ENCODE data around the gene STPG3.

STPG3 gene

DNA sequence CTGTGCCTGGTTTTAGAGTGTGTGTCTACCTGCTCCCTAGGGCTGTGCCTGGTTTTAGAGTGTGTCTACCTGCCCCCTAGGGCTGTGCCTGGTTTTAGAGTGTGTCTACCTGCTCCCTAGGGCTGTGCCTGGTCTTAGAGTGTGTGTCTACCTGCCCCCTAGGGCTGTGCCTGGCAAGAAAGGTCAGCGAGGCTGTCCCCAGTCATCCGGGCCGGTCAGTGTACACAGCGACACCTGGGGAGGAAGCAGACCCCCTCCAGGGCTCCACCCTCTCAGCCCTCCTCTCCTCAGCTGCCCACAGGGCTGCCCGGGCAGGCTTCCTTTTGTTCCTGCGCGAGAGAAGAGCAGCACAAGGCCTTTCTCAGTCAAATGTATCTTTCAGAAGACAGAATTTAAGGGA is 46.9 kb downstream of the STPG3 start:
- Histone ChIP-seq H3K36me3 (ENCODE audit: control insufficient read depth, insufficient read depth, low read length) (no peaks in the 10 kb centered on the region), H3K27ac (ENCODE audit: low read depth, low read length) (peak overlapping the region; percentile 28), H3K27me3 (ENCODE audit: control insufficient read depth, insufficient read depth, low read length) (peaks cover 26% of the 10 kb centered on the region), H3K9ac (ENCODE audit: low read length) (peak overlapping the region; percentile 36), H3K4me1 (ENCODE audit: control insufficient read depth, insufficient read depth, low read length) (no peaks in the 10 kb centered on the region), H3K4me3 (ENCODE audit: low read length) (peak overlapping the region; percentile 31)

DNA sequence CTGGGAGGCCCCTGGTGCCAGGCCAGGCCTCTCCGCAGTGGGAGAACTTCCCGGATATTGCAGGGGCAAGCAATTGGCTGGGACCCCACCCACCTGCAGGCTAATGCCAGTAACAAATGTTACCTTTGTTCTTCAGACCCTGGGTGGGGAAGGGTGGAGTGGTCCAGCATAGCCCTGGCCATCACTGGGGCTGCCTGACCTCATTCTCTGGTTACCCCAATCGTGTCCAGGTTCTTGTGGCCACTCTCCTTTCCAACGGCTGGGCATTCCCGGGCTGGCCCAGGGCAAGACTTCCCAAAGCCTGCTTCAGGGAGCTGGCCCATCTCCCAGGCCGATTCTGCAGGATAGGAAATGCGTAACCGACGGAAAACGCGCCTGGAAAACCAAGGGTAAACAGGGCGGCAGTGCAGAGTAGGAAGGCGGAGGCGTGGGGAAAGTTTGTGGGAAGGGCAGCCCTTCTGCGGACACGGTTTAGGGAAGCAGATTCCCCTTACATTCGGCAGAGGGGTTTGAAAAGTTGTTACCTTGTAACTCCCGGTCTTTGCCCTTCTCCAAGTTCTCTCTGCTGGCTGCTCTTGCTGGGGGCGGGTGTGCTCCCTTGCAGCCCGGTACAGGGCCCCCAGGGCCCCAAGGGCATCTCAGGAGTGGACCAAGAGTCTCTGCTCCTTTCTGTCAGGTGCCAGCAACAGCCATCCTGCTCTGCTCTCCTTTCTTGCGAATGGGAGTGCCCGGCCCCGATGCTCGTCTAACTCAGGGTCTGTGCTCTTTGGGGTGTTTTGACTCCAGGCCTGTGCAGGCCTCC is 47.5 kb downstream of the STPG3 start:
- H3K27ac ChIP-seq (ENCODE audit: low read depth, low read length) = peak overlapping the region; percentile 21
- no peaks in the 10 kb centered on the region for H3K4me1 ChIP-seq (ENCODE audit: control insufficient read depth, insufficient read depth, low read length)
- peak overlapping the region; percentile 47 for H3K9ac ChIP-seq (ENCODE audit: low read length)
- no peaks in the 10 kb centered on the region for H3K36me3 ChIP-seq (ENCODE audit: control insufficient read depth, insufficient read depth, low read length)
- H3K27me3 ChIP-seq (ENCODE audit: control insufficient read depth, insufficient read depth, low read length) = peaks cover 26% of the 10 kb centered on the region
- H3K4me3 ChIP-seq (ENCODE audit: low read length) = peak overlapping the region; percentile 31

DNA sequence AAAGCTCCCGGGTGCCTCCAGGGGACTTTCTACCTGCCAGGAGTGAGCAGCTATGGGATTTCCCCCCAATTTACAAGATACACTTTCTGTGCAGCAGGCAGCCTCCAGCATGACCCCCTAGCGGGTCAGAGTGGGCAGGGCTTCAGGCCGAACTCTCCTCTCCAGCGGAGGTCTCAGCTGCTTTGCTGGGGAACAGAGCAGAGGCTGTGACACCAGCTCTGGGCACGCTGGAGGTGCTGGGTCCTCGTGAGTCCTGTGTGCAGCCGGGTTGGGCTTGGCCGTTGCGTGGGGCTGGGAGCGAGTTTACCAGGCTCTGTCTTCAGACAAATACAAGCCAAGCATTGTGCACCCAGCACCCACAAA is 48.1 kb downstream of the STPG3 start:
- Histone ChIP-seq H3K27me3 (ENCODE audit: control insufficient read depth, insufficient read depth, low read length) (peaks cover 26% of the 10 kb centered on the region), H3K9ac (ENCODE audit: low read length) (peak overlapping the region; percentile 51), H3K4me1 (ENCODE audit: control insufficient read depth, insufficient read depth, low read length) (no peaks in the 10 kb centered on the region), H3K27ac (ENCODE audit: low read depth, low read length) (no peak overlapping the region), H3K36me3 (ENCODE audit: control insufficient read depth, insufficient read depth, low read length) (no peaks in the 10 kb centered on the region), H3K4me3 (ENCODE audit: low read length) (peak overlapping the region; percentile 31)

DNA sequence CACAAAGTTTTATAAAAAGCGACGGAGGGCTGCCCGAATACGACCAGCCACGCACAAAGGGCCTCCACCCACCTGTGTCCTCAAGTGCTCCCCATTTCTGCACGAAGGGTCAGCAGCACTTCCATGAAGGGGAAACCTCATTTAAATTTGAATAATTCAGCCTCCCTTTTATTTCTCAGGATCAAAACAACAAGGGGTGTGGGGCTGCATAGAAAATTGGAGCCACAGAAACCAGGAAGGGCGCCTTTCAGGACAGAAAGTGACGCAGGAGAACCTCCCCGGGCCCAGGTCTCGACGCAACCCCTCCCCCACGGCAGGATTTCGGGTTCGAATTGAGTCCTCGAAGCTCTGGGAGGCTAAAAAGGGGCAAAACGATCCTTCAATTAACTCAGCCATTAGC is 48.9 kb downstream of the STPG3 start:
- no peaks in the 10 kb centered on the region for H3K4me1 ChIP-seq (ENCODE audit: control insufficient read depth, insufficient read depth, low read length)
- peak overlapping the region; percentile 13 for H3K9ac ChIP-seq (ENCODE audit: low read length)

DNA sequence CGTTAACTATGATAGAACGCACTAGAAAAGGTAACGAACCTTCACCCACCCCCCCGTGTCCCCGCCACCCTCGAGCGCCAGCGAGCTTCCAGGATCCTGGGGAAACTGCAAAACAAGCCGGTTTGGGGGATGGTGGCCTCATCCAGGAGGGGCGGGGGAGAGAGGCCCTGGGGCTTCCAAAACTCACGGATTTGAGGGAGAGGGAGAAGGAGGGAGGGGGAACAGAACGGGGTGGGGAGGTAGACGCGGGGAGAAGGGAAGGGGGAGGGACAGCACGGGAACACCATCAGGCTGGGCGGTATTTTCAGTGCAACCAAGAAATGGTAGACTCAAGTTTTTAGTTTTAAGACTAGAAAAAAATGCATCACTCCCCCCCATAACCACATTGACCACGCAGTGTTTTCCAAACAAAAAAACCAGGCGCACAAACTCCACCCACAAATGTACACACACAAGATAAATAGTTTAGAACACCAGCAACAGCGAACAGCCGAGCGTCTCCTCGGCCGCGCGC is 49.5 kb downstream of the STPG3 start:
- no peak overlapping the region for H3K27ac ChIP-seq (ENCODE audit: low read depth, low read length)
- H3K9ac ChIP-seq (ENCODE audit: low read length) = no peak overlapping the region
- peaks cover 19% of the 10 kb centered on the region for H3K27me3 ChIP-seq (ENCODE audit: control insufficient read depth, insufficient read depth, low read length)
- peak overlapping the region; percentile 70 for H3K4me3 ChIP-seq (ENCODE audit: low read length)
- H3K4me1 ChIP-seq (ENCODE audit: control insufficient read depth, insufficient read depth, low read length) = no peaks in the 10 kb centered on the region
- H3K36me3 ChIP-seq (ENCODE audit: control insufficient read depth, insufficient read depth, low read length) = no peaks in the 10 kb centered on the region

More for the DNA sequence above, 48.9 kb downstream of the STPG3 start:
- H3K36me3 ChIP-seq (ENCODE audit: control insufficient read depth, insufficient read depth, low read length) = no peaks in the 10 kb centered on the region
- peak overlapping the region; percentile 31 for H3K4me3 ChIP-seq (ENCODE audit: low read length)
- H3K27ac ChIP-seq (ENCODE audit: low read depth, low read length) = no peak overlapping the region
- H3K27me3 ChIP-seq (ENCODE audit: control insufficient read depth, insufficient read depth, low read length) = peaks cover 21% of the 10 kb centered on the region

DNA sequence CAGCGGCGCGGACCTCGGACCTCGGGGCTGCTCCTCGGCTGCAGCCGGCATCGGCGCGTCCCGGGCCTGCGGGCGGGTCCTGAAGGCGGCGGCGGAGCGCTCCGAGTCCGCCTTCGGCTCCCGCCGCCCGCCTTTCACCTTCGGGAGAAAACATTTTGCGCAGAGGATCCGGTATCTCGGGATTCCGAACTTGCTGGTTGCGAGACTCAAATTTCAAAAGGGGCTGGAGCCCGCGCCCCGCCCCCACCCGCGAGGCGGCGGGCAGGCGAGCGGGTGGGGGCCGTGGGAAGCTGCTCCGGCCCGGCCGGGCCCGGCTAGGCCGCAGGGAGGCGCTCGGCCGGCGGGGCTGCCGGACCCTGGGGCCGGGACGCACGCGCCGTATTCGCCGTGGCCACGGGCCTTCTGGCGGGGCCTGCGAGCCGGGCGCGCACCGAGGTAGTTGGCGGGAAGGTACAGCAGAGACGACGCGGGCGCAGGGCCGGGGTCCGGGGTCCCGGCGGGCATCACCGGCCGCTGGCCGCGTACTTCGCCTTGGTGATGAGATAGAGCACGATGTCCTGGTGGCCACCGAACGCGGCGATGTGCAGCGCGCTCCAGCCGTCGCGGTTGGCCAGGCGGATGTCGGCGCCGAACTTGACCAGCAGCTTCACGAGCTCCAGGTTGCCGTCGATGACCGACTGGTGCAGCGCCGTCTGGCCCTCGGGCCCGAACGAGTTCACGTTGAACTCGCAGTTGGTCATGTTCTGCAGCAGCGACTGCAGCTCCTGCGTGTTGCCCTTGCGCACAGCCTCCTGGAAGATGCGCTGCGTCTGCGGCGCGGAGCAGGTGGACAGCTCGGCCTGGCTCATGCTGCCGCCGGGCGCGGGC is 50.2 kb downstream of the STPG3 start:
- H3K4me1 ChIP-seq (ENCODE audit: control insufficient read depth, insufficient read depth, low read length) = no peaks in the 10 kb centered on the region
- no peak overlapping the region for H3K9ac ChIP-seq (ENCODE audit: low read length)
- no peak overlapping the region for H3K27ac ChIP-seq (ENCODE audit: low read depth, low read length)
- H3K27me3 ChIP-seq (ENCODE audit: control insufficient read depth, insufficient read depth, low read length) = peaks cover 19% of the 10 kb centered on the region
- H3K4me3 ChIP-seq (ENCODE audit: low read length) = peak overlapping the region; percentile 70
- H3K36me3 ChIP-seq (ENCODE audit: control insufficient read depth, insufficient read depth, low read length) = no peaks in the 10 kb centered on the region

DNA sequence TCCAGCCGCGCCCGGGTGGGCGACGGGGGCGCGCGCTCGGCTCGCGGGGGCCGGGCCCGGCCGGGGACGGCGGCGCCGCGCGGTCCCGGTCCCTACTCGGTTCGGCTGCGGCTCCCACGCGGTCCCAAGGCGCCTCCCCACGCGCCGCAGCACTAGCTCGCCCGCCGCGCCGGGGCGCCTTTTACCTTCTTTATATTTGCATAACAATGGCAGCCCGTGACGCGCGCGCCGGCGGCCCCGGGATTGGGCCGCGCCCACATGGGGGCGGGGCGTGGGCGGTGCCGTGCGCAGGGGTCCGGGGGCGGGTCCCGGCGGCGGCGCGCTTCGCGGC is 51.0 kb downstream of the STPG3 start, which contains the start of gene NRARP:
NRARP (minus strand) TSS at position 154 of the 331 bp plus-strand sequence. CDS start 343 bp downstream, outside the sequence.
- Histone ChIP-seq H3K27me3 (ENCODE audit: control insufficient read depth, insufficient read depth, low read length) (peaks cover 18% of the 10 kb centered on the region), H3K4me3 (ENCODE audit: low read length) (peak within 1 kb of the TSS; percentile 70), H3K27ac (ENCODE audit: low read depth, low read length) (no peak within 1 kb of the TSS), H3K36me3 (ENCODE audit: control insufficient read depth, insufficient read depth, low read length) (no peaks in the 10 kb centered on the region), H3K9ac (ENCODE audit: low read length) (peak within 1 kb of the TSS; percentile 16), H3K4me1 (ENCODE audit: control insufficient read depth, insufficient read depth, low read length) (no peaks in the 10 kb centered on the region)

DNA sequence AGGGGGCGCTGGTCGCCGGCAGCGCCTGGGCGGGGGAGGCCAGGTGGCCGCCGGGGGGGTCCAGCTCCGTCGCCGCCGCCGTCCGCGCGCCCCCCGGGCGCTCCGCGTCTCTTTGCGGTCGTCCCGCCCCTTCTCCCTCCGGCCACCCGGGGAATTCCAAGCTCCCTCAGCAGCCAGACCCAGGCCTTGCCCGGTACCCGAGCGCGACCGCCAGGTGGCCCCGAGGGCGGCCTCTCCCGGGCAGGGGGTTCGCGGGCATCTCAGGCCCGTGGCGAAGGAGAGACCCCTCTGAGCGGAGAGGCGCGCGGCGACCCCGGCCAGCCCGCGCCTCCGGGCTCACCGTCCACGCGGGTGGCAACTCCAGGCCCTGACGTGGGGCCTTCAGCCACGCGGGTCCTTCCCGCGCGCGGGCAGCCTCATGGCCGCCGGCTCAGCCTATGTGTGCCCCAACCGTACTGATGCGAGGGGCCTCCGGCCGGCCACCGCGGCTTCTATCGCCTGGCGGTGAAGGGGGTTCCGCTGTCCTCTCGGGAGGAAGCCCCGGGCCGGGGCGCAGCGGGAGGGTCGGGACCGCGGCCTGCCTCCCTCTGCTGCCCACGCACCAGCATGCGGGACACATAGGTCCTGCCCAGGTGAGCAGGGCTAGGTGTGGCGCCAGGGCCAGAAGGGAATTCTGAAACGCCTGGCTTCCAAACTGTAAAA is 51.5 kb downstream of the STPG3 start:
- H3K4me1 ChIP-seq (ENCODE audit: control insufficient read depth, insufficient read depth, low read length) = no peaks in the 10 kb centered on the region
- peak overlapping the region; percentile 16 for H3K9ac ChIP-seq (ENCODE audit: low read length)
- H3K4me3 ChIP-seq (ENCODE audit: low read length) = peak overlapping the region; percentile 45
- no peaks in the 10 kb centered on the region for H3K36me3 ChIP-seq (ENCODE audit: control insufficient read depth, insufficient read depth, low read length)
- no peak overlapping the region for H3K27ac ChIP-seq (ENCODE audit: low read depth, low read length)
- peaks cover 18% of the 10 kb centered on the region for H3K27me3 ChIP-seq (ENCODE audit: control insufficient read depth, insufficient read depth, low read length)
